Measurements from ENCODE around the gene CEACAM16.

The CEACAM16 gene

DNA sequence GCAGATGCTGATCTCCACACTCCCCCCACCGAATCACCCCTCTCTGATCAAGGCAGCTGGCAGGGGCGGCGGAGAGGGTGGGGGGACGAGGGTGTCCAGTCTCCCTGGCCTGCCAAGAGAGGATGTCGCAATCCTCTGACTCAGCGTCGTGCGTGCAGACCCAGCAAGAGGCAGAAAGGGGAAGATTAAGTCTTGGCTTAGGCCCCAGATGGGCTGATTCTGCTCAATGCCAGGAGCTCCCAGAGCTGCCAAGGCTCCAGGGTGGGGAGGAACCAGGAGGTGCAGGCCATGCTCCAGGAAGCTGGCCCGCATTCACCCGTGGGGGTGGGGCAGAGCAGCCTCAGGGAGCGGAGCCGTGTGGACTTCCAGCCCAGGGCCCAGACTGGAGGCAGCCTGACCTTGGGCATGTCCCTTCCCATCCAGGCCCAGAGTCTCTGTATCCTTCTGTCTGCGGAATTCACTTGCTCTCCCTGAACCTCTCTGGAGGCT, 42.9 kb downstream of the CEACAM16 start (continued):
- no peak for TF ChIP-seq ZBTB49 (tag by site-specific recombination; IDR thresholded peaks at IDR 0.05; ENCODE audit: low read depth)
- no peak for TF ChIP-seq ZNF221 (tag by site-specific recombination; IDR thresholded peaks at IDR 0.05; ENCODE audit: borderline replicate concordance)
- TF ChIP-seq, protein P1, sequence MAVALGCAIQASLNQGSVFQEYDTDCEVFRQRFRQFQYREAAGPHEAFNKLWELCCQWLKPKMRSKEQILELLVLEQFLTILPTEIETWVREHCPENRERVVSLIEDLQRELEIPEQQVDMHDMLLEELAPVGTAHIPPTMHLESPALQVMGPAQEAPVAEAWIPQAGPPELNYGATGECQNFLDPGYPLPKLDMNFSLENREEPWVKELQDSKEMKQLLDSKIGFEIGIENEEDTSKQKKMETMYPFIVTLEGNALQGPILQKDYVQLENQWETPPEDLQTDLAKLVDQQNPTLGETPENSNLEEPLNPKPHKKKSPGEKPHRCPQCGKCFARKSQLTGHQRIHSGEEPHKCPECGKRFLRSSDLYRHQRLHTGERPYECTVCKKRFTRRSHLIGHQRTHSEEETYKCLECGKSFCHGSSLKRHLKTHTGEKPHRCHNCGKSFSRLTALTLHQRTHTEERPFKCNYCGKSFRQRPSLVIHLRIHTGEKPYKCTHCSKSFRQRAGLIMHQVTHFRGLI (tag by site-specific recombination; IDR thresholded peaks at IDR 0.05), result no peak
- no peak for TF ChIP-seq HOXA7 (CRISPR knock-in tag; IDR thresholded peaks at IDR 0.05; ENCODE audit: borderline replicate concordance)
- TF ChIP-seq, protein P2, sequence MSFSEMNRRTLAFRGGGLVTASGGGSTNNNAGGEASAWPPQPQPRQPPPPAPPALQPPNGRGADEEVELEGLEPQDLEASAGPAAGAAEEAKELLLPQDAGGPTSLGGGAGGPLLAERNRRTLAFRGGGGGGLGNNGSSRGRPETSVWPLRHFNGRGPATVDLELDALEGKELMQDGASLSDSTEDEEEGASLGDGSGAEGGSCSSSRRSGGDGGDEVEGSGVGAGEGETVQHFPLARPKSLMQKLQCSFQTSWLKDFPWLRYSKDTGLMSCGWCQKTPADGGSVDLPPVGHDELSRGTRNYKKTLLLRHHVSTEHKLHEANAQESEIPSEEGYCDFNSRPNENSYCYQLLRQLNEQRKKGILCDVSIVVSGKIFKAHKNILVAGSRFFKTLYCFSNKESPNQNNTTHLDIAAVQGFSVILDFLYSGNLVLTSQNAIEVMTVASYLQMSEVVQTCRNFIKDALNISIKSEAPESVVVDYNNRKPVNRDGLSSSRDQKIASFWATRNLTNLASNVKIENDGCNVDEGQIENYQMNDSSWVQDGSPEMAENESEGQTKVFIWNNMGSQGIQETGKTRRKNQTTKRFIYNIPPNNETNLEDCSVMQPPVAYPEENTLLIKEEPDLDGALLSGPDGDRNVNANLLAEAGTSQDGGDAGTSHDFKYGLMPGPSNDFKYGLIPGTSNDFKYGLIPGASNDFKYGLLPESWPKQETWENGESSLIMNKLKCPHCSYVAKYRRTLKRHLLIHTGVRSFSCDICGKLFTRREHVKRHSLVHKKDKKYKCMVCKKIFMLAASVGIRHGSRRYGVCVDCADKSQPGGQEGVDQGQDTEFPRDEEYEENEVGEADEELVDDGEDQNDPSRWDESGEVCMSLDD (tag by site-specific recombination; IDR thresholded peaks at IDR 0.05), result 0 out of 2 replicates have a peak, but pooled peaks have one; percentile 30

DNA sequence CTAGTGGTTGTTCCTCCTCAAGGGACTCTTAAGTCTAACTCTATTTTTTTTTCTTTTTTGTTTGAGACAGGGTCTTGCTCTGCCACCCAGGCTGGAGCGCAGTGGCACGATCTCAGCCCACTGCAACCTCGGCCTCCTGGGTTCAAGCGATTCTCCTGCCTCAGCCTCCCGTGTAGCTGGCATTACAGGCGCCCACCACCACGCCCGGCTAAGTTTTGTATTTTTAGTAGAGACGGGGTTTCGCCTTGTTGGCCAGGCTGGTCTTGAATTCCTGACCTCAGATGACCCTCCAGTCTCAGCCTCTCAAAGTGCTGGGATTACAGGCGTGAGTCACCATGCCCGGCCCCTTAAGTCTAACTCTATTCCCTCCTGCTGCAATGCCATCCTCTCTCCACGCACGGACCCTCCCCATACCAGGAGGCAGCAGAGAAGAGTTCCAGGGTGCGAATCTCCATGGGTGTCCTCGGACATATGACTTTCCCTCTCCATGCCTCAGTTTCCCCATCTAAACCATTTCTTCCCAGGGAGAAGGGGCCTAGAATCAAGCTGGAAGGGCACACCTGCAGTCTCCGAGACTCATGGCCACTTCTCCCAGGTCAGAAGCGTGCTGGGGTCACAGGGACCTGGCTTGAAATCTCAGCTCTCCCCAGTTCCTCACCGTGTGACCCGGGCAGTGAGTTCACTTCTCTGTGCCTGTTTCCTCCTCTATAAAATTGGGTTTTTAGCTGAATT, 43.5 kb downstream of the CEACAM16 start:
- H3K36me3 ChIP-seq (ENCODE audit: control insufficient read depth in 2 of 2, insufficient read depth in 1 of 2, low read length in 2 of 2), result no peaks in the 10 kb centered on the region
- H3K4me1 ChIP-seq (ENCODE audit: control insufficient read depth, insufficient read depth, low read length), result peaks cover 4% of the 10 kb centered on the region
- H3K4me3 ChIP-seq (ENCODE audit: low read depth, low read length), result no peak overlapping the region
- ChIA-PET CTCF (interaction anchor here (0.6 to 4.0 kb wide), 7 partner anchors 12 to 166 kb away, joined by 3 to 23 read pairs (median 5); no protein-coding TSS in a partner anchor), POLR2A (interaction anchor here (0.5 to 1.5 kb wide), 4 partner anchors 11 to 77 kb away, joined by 3 to 4 read pairs (median 4); no protein-coding TSS in a partner anchor)
- H3K9me3 ChIP-seq (ENCODE audit: control insufficient read depth, insufficient read depth, low read depth, low read length), result no peaks in the 10 kb centered on the region
- peak overlapping the region; percentile 74 for H3K27ac ChIP-seq (ENCODE audit: extremely low read depth, low read depth, low read length)
- no peak for TF ChIP-seq ZNF266 (tag by site-specific recombination; IDR thresholded peaks at IDR 0.05; ENCODE audit: low read depth)
- TF ChIP-seq, protein P2 (tag by site-specific recombination; IDR thresholded peaks at IDR 0.05), result 0 out of 2 replicates have a peak, but pooled peaks have one; percentile 9

- ChIA-PET CTCF (interaction anchor here (0.6 to 4.0 kb wide), 6 partner anchors 21 to 174 kb away, joined by 3 to 23 read pairs (median 5); no protein-coding TSS in a partner anchor), POLR2A (interaction anchor here (0.6 kb wide), 1 partner anchor 146 kb away, joined by 3 read pairs; the partner anchor contains the start of gene TOMM40)
- Histone ChIP-seq H3K27ac (ENCODE audit: extremely low read depth, low read depth, low read length) (no peak overlapping the region), H3K9me3 (ENCODE audit: control insufficient read depth, insufficient read depth, low read depth, low read length) (no peaks in the 10 kb centered on the region), H3K4me1 (ENCODE audit: control insufficient read depth, insufficient read depth, low read length) (peaks cover 7% of the 10 kb centered on the region), H3K36me3 (ENCODE audit: control insufficient read depth in 2 of 2, insufficient read depth in 1 of 2, low read length in 2 of 2) (no peaks in the 10 kb centered on the region), H3K4me3 (ENCODE audit: low read depth, low read length) (no peak overlapping the region)
- TF ChIP-seq, protein P3, sequence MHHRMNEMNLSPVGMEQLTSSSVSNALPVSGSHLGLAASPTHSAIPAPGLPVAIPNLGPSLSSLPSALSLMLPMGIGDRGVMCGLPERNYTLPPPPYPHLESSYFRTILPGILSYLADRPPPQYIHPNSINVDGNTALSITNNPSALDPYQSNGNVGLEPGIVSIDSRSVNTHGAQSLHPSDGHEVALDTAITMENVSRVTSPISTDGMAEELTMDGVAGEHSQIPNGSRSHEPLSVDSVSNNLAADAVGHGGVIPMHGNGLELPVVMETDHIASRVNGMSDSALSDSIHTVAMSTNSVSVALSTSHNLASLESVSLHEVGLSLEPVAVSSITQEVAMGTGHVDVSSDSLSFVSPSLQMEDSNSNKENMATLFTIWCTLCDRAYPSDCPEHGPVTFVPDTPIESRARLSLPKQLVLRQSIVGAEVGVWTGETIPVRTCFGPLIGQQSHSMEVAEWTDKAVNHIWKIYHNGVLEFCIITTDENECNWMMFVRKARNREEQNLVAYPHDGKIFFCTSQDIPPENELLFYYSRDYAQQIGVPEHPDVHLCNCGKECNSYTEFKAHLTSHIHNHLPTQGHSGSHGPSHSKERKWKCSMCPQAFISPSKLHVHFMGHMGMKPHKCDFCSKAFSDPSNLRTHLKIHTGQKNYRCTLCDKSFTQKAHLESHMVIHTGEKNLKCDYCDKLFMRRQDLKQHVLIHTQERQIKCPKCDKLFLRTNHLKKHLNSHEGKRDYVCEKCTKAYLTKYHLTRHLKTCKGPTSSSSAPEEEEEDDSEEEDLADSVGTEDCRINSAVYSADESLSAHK (tag by site-specific recombination; IDR thresholded peaks at IDR 0.05), result peak; percentile 57; the same call in 1 of the 2 replicates
- TF ChIP-seq ZNF629 (tag by site-specific recombination; IDR thresholded peaks at IDR 0.05), result no peak
- TF ChIP-seq OVOL3 (tag by site-specific recombination; IDR thresholded peaks at IDR 0.05), result no peak
- peak; percentile 51; the same call in 1 of the 2 replicates for TF ChIP-seq PRDM1 (tag by site-specific recombination; IDR thresholded peaks at IDR 0.05)
Measured at GRCh38 chr19:44744871-44745332, 46.0 kb downstream of the CEACAM16 start.
